ENCODE measurements around the gene TUBGCP3. TPM values are rescaled to one million over a fixed set of nuclear protein-coding genes. Genes with fewer than 3 reads are reported as not detected.
A peak's percentile ranks its signal among the peaks of the same experiment; 100 is the strongest.

TUBGCP3 gene
- total and polyA plus RNA-seq, 11 donors: 6.0 to 23.5 (median 15.6) TPM

DNA sequence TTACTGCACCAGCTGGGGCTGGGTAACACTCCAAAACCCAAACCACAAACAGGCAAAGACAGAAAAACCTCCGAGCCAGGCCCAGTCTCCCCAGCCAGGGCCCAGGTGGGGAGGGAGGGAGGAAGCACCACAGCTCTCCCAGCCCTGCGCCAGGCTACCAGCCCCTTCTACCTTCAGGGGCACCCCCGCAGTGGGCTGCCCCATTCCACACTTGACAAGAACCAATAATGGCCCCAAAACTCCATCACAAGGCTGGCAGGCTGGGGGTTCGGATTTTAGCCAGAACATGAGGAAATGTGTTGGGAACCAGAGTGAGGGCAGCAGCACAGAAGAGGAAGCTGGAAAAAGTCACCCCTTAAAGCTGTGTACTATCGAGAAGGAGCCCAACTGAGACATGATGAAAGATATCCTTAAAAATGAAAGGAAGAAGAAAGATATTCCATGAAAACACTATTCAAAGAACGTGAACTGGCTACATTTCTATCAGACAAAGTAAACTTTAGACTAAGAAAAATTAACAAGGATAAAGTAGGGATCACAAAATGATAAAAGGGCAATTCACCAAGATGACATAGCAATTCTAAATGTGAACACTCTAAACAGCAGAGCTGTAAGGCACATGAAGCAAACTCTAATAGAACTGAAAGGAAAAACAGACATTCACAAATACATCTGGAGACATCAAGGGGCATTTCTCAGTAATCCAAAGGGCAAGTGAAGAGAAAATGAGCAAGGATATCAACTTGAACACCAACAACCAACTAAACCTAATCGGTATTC lies 12.9 kb downstream of the TUBGCP3 start:
- Histone ChIP-seq H3K27ac (peak overlapping the region in 1 of 12 donors; percentile 71), H3K27me3 (no peaks in the 10 kb centered on the region), H3K4me3 (peak overlapping the region in 1 of 12 donors; percentile 5), H3K36me3 (peaks cover 0 to 6% (median 0%) of the 10 kb centered on the region in 9 donors), H3K4me1 (peaks cover 0 to 48% (median 26%) of the 10 kb centered on the region in 12 donors), H3K9me3 (peaks cover 0 to 14% (median 0%) of the 10 kb centered on the region in 12 donors)
- intact Hi-C loops (cut with DNase I): no loop called here
- no peak for TF ChIP-seq POLR2A (IDR thresholded peaks at IDR 0.05)
- TF ChIP-seq, protein P1, sequence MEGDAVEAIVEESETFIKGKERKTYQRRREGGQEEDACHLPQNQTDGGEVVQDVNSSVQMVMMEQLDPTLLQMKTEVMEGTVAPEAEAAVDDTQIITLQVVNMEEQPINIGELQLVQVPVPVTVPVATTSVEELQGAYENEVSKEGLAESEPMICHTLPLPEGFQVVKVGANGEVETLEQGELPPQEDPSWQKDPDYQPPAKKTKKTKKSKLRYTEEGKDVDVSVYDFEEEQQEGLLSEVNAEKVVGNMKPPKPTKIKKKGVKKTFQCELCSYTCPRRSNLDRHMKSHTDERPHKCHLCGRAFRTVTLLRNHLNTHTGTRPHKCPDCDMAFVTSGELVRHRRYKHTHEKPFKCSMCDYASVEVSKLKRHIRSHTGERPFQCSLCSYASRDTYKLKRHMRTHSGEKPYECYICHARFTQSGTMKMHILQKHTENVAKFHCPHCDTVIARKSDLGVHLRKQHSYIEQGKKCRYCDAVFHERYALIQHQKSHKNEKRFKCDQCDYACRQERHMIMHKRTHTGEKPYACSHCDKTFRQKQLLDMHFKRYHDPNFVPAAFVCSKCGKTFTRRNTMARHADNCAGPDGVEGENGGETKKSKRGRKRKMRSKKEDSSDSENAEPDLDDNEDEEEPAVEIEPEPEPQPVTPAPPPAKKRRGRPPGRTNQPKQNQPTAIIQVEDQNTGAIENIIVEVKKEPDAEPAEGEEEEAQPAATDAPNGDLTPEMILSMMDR (IDR thresholded peaks at IDR 0.05): no peak
- WGBS, 4 donors: 67 to 74% (median 72%) methylated on average over 7 of the region's 7 CpGs
- DNase-seq (no peak), ATAC-seq (peak in 2 of 4 donors; percentile 34 to 53)

DNA sequence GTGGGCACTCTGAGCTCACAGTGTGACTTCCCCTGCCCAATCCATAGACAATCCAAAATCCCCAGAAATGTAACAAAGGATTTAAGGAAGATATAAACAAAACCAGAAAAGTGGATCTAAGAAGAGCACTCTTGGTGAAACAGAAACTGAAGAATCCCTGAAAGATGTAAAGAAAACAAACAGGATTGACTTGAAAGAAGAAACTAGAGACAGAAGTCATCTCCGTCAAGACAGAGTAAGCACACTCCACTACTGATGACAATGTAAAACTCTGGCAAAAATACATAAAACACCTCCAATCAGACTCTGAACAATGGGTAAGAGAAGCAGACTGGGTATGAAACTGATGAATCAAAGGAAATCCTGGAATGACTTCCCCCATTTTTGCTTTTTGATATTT lies 13.5 kb downstream of the TUBGCP3 start:
- Histone ChIP-seq H3K4me1 (peaks cover 0 to 50% (median 30%) of the 10 kb centered on the region in 12 donors), H3K4me3 (peak overlapping the region in 1 of 12 donors; percentile 5), H3K27me3 (no peaks in the 10 kb centered on the region), H3K9me3 (peaks cover 0 to 14% (median 0%) of the 10 kb centered on the region in 12 donors), H3K36me3 (peaks cover 0 to 6% (median 0%) of the 10 kb centered on the region in 9 donors), H3K27ac (peak overlapping the region in 1 of 12 donors; percentile 71)
- 57 to 74% (median 67%) methylated on average over 1 of the region's 1 CpG for WGBS, 4 donors
- ATAC-seq (no peak), DNase-seq (no peak)
- no peak for TF ChIP-seq POLR2A (IDR thresholded peaks at IDR 0.05)
- TF ChIP-seq, protein P1 (IDR thresholded peaks at IDR 0.05): no peak
- intact Hi-C loops (cut with DNase I): no loop called here

DNA sequence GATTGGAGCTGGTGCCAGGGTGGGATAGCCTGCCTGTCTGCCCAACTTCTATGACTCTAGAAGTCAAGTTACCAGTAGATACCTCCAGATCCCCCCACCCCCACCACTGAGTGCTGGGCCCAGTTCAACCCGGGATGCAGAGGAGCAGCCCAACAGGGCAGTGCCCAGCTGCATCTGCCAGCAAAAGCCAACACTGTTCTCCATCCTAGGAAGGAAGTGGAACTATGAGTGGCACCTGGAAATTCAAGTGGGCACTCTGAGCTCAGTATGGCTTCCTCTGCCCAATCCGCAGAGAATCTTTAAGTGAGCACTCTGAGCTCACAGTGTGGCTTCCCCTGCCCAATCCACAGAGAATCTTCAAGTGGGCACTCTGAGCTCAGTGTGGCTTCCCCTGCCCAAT lies 14.2 kb downstream of the TUBGCP3 start:
- DNase-seq (no peak), ATAC-seq (peak in 1 of 4 donors; percentile 22)
- no peak for TF ChIP-seq POLR2A (IDR thresholded peaks at IDR 0.05)
- TF ChIP-seq, protein P1 (IDR thresholded peaks at IDR 0.05): no peak
- Histone ChIP-seq H3K36me3 (peaks cover 0 to 10% (median 1%) of the 10 kb centered on the region in 9 donors), H3K4me3 (no peak overlapping the region), H3K27me3 (no peaks in the 10 kb centered on the region), H3K27ac (no peak overlapping the region), H3K9me3 (peaks cover 0 to 14% (median 0%) of the 10 kb centered on the region in 12 donors), H3K4me1 (peaks cover 0 to 50% (median 30%) of the 10 kb centered on the region in 12 donors)
- intact Hi-C loops (cut with DNase I): no loop called here
- 74 to 91% (median 83%) methylated on average over 2 of the region's 2 CpGs for WGBS, 4 donors

DNA sequence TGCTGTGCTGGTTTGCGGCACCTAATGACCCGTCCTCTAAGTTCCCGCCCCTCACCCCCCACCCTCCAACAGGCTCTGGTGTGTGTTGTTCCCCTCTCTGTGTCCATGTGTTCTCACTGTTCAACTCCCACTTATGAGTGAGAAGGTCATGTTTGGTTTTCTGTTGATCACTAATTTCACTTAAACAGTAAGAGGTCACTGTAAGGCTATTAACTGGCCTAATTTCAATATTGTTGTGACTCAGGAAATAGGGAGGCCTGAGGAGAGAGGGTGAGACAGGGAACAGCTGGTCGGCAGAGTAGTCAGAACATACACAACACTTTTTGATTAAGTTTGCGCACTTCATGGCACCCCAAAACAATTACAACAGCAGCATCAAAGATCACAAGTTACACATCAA lies 15.6 kb downstream of the TUBGCP3 start:
- TF ChIP-seq, protein P1 (IDR thresholded peaks at IDR 0.05): no peak
- no peak for TF ChIP-seq POLR2A (IDR thresholded peaks at IDR 0.05)
- Histone ChIP-seq H3K4me3 (no peak overlapping the region), H3K36me3 (peaks cover 0 to 24% (median 15%) of the 10 kb centered on the region in 9 donors), H3K27ac (no peak overlapping the region), H3K4me1 (peaks cover 0 to 50% (median 30%) of the 10 kb centered on the region in 12 donors), H3K27me3 (no peaks in the 10 kb centered on the region), H3K9me3 (peaks cover 0 to 11% (median 0%) of the 10 kb centered on the region in 12 donors)
- ATAC-seq: no peak
- no peak for DNase-seq
- 85 to 91% (median 89%) methylated on average over 5 of the region's 5 CpGs for WGBS, 4 donors
- intact Hi-C loops (cut with DNase I): no loop called here
